HepG2 (cell line): ENCODE measurements around the gene CSK. TPM values are rescaled to one million over a fixed set of nuclear protein-coding genes. Genes with fewer than 3 reads are reported as not detected.

Source experiments
- BHLHE40 ChIP-seq: IDR thresholded peaks from 2 replicates; pipeline ENCODE4 v1.6.1; 2011; ENCODE audit warnings: low read length, improper control_type of control experiment
- ZNF292 ChIP-seq: sonication (generic); formaldehyde crosslinking; IDR thresholded peaks from 2 replicates; pipeline ENCODE4 v1.8.1; 2022; ENCODE audit warnings: mild to moderate bottlenecking, low read depth, missing genetic modification reagents, borderline replicate concordance
- ZNF768 ChIP-seq: sonication (generic); formaldehyde crosslinking; IDR thresholded peaks from 2 replicates; pipeline ENCODE4 v1.4.0; 2020; ENCODE audit warnings: missing genetic modification reagents
- polyA plus RNA-seq, 8 experiments: library from polyadenylated mRNA; depleted of rRNA in 3 of 8; stranded (reverse) in 7 of 8; unstranded in 1 of 8; fragments of >200 nt; fragmentation: Illumina TruSeq in 4 of 8; extraction: Trizol in 4 of 8; gene quantifications; 2 replicates each; pipeline versions ENCODE4 v1.2.1 to v1.2.3, GENCODE V29; 2011 to 2016; ENCODE audit warnings: low read depth in 4 of 8, missing spikeins in 1 of 8, mixed read lengths in 1 of 8; ENCODE audit not compliant: insufficient read depth in 1 of 8
- total RNA-seq, 5 experiments: library from RNA; depleted of rRNA; stranded (reverse); fragments of >200 nt; fragmentation: Illumina TruSeq; extraction: Trizol; gene quantifications; 2 replicates each; pipeline ENCODE4 v1.2.3, GENCODE V29; 2016; ENCODE audit warnings: low read depth in 1 of 5
- TF ChIP-seq, protein P1 (sequence below): sonication (generic); formaldehyde crosslinking; conservative IDR thresholded peaks from 2 replicates; pipeline ENCODE4 v1.8.0; 2022; ENCODE audit warnings: missing genetic modification reagents
- TF ChIP-seq, protein P2 (sequence below): IDR thresholded peaks from 2 replicates; pipeline ENCODE4 v1.6.1; 2012; ENCODE audit warnings: inconsistent platforms
- TF ChIP-seq, protein P3 (sequence below), 2 experiments: sonication (generic) in 1 of 2; formaldehyde crosslinking in 1 of 2; IDR thresholded peaks; 2 replicates each; pipeline versions ENCODE4 v1.4.0 to v1.6.1; 2018 to 2020; ENCODE audit warnings: missing genetic modification reagents in 2 of 2, borderline replicate concordance in 1 of 2, low read depth in 1 of 2, mild to moderate bottlenecking in 1 of 2, missing biosample characterization in 1 of 2

CSK gene
- total and polyA plus RNA-seq, 2 of the 13 experiments (the other 11 are each of a cell fraction or from before 2014, with no cell fraction given): 12.5 to 21.3 TPM

DNA sequence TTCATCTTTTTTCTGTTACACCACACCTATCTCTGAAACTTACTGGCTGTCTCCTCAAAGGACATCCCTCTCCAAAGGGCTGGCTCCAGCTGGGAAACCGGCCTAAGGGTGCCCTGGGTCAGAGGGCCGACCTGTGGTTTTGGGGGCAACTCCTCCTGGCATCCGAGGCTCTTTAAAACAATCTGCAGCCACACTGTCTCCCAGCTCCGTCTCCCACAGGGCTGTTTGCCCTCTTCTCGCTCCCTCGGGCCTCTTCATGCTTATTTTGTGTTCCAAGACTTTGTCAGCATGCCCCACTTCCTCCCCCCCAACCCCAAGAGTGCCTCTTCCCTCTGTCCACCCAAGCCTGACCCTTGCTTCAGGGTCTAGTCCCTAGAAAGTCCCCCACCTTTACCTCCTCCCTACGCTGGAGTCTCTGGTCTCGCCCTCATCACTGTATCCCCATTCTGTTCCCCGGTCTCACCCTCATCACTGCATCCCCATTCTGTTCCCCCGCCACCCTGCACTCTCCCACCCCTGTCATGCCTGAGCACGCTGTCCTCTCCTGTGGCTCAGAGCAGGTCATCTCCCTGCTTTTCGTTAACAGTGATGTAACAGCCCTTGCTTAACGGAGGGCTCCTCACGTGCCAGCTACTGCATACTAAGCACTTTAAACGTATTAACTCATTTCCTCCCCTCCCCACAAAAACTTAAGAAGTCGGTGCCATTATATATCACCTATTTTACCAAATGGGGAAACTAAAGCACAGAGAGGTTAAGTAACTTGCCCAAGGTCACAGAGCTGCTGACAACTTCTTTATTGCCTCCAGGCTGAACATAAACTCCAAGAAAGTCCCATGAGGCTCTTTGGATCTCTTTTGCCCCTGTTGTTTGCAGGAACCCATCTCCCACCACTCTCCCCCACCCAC is 1.1 kb upstream of the CSK start (continued):
- TF ChIP-seq, protein P1, sequence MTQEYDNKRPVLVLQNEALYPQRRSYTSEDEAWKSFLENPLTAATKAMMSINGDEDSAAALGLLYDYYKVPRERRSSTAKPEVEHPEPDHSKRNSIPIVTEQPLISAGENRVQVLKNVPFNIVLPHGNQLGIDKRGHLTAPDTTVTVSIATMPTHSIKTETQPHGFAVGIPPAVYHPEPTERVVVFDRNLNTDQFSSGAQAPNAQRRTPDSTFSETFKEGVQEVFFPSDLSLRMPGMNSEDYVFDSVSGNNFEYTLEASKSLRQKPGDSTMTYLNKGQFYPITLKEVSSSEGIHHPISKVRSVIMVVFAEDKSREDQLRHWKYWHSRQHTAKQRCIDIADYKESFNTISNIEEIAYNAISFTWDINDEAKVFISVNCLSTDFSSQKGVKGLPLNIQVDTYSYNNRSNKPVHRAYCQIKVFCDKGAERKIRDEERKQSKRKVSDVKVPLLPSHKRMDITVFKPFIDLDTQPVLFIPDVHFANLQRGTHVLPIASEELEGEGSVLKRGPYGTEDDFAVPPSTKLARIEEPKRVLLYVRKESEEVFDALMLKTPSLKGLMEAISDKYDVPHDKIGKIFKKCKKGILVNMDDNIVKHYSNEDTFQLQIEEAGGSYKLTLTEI (CRISPR knock-in tag): no peak
- TF ChIP-seq ZNF292 (CRISPR knock-in tag) (peak; percentile 27; the same call in 1 of the 2 replicates), BHLHE40 (peak; percentile 91), ZNF768 (peak; percentile 90)
- TF ChIP-seq, protein P2, sequence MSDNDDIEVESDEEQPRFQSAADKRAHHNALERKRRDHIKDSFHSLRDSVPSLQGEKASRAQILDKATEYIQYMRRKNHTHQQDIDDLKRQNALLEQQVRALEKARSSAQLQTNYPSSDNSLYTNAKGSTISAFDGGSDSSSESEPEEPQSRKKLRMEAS: peak; percentile 43; the same call in 1 of the 2 replicates
- TF ChIP-seq, protein P3, sequence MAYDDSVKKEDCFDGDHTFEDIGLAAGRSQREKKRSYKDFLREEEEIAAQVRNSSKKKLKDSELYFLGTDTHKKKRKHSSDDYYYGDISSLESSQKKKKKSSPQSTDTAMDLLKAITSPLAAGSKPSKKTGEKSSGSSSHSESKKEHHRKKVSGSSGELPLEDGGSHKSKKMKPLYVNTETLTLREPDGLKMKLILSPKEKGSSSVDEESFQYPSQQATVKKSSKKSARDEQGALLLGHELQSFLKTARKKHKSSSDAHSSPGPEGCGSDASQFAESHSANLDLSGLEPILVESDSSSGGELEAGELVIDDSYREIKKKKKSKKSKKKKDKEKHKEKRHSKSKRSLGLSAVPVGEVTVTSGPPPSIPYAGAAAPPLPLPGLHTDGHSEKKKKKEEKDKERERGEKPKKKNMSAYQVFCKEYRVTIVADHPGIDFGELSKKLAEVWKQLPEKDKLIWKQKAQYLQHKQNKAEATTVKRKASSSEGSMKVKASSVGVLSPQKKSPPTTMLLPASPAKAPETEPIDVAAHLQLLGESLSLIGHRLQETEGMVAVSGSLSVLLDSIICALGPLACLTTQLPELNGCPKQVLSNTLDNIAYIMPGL (CRISPR knock-in tag; IDR thresholded peaks at IDR 0.05; ENCODE audit: borderline replicate concordance in 1 of 2, low read depth in 1 of 2): 0 out of 4 replicates have a peak, but pooled peaks of 1 of the 2 experiments have one; percentile 21
